Liver (tissue), 9 donors: ENCODE data around the gene RET. TPM values are rescaled to one million over a fixed set of nuclear protein-coding genes. Genes with fewer than 3 reads are reported as not detected.
A peak's percentile ranks its signal among the peaks of the same experiment; 100 is the strongest.

ENCODE experiments used
- DNase-seq: peaks from one replicate; pipeline ENCODE4 v3.0.0-alpha.2; 2017; ENCODE audit warnings: low spot score
- H3K27ac ChIP-seq, 2 donors: one replicate each; pipeline ENCODE4 v1.7.0; 2013; ENCODE audit warnings: inconsistent platforms in 2 of 2, low read length in 2 of 2, control low read depth in 1 of 2, low read depth in 1 of 2, mild to moderate bottlenecking in 1 of 2
- H3K27me3 ChIP-seq, 4 donors: one replicate each; pipeline versions ENCODE4 v1.6.1 to v1.7.0; 2013; ENCODE audit warnings: low read length in 3 of 4, inconsistent platforms in 1 of 4, mild to moderate bottlenecking in 1 of 4, moderate library complexity in 1 of 4; ENCODE audit not compliant: control insufficient read depth in 4 of 4, insufficient read depth in 4 of 4
- H3K36me3 ChIP-seq, 4 donors: one replicate each; pipeline versions ENCODE4 v1.6.1 to v1.7.0; 2013; ENCODE audit warnings: low read length in 3 of 4, mild to moderate bottlenecking in 3 of 4, low read depth in 1 of 4, moderate library complexity in 1 of 4; ENCODE audit not compliant: control insufficient read depth in 4 of 4, insufficient read depth in 3 of 4
- H3K4me1 ChIP-seq, 4 donors: one replicate each; pipeline versions ENCODE4 v1.6.1 to v1.7.0; 2013; ENCODE audit warnings: low read length in 3 of 4, mild to moderate bottlenecking in 3 of 4, moderate library complexity in 1 of 4; ENCODE audit not compliant: control insufficient read depth in 4 of 4, insufficient read depth in 4 of 4
- H3K4me3 ChIP-seq, 3 donors: one replicate each; pipeline versions ENCODE4 v1.6.1 to v1.7.0; 2013; ENCODE audit warnings: low read length in 3 of 3, control low read depth in 1 of 3, low read depth in 1 of 3, mild to moderate bottlenecking in 1 of 3
- H3K9ac ChIP-seq, 2 donors: one replicate each; pipeline ENCODE4 v1.7.0; 2013; ENCODE audit warnings: low read length in 2 of 2, mild to moderate bottlenecking in 2 of 2, moderate library complexity in 2 of 2, control low read depth in 1 of 2, low read depth in 1 of 2
- H3K9me3 ChIP-seq, 4 donors: one replicate each; pipeline versions ENCODE4 v1.6.1 to v1.7.0; 2013; ENCODE audit warnings: low read length in 3 of 4; ENCODE audit not compliant: control insufficient read depth in 4 of 4
- ATF3 ChIP-seq: IDR thresholded peaks from 2 replicates; pipeline ENCODE4 v1.6.1; 2016; ENCODE audit warnings: antibody characterized with exemption
- CTCF ChIP-seq: fragments of 150-350 bp; IDR thresholded peaks from 2 replicates; pipeline ENCODE4 v1.5.1; 2017; ENCODE audit warnings: improper control_type of control experiment, low read depth, low read length; ENCODE audit not compliant: missing input control
- EGR1 ChIP-seq, 2 donors: IDR thresholded peaks; 2 replicates each; pipeline ENCODE4 v1.6.1; 2016 to 2018; ENCODE audit warnings: antibody characterized with exemption in 2 of 2, low read depth in 2 of 2
- FOXA1 ChIP-seq: IDR thresholded peaks from 2 replicates; pipeline ENCODE4 v1.6.1; 2016; ENCODE audit warnings: antibody characterized with exemption
- FOXA2 ChIP-seq: IDR thresholded peaks from 2 replicates; pipeline ENCODE4 v1.6.1; 2016; ENCODE audit warnings: antibody characterized with exemption
- GABPA ChIP-seq, 2 donors: IDR thresholded peaks in 1 of 2; conservative IDR thresholded peaks in 1 of 2; 2 replicates each; pipeline ENCODE4 v1.6.1; 2016; ENCODE audit warnings: antibody characterized with exemption in 2 of 2, mild to moderate bottlenecking in 1 of 2, moderate library complexity in 1 of 2
- HNF4A ChIP-seq, 2 donors: conservative IDR thresholded peaks; 2 replicates each; pipeline ENCODE4 v1.6.1; 2016; ENCODE audit warnings: antibody characterized with exemption in 2 of 2, mild to moderate bottlenecking in 2 of 2
- HNF4G ChIP-seq: IDR thresholded peaks from 2 replicates; pipeline ENCODE4 v1.6.1; 2016; ENCODE audit warnings: antibody characterized with exemption
- JUND ChIP-seq, 2 donors: IDR thresholded peaks; 2 replicates each; pipeline ENCODE4 v1.6.1; 2016; ENCODE audit warnings: antibody characterized with exemption in 2 of 2
- MAX ChIP-seq: IDR thresholded peaks from 2 replicates; pipeline ENCODE4 v1.6.1; 2016; ENCODE audit warnings: antibody characterized with exemption
- NR2F2 ChIP-seq: IDR thresholded peaks from 2 replicates; pipeline ENCODE4 v1.6.1; 2016; ENCODE audit warnings: antibody characterized with exemption
- RAD21 ChIP-seq, 2 donors: IDR thresholded peaks; 2 replicates each; pipeline ENCODE4 v1.6.1; 2016; ENCODE audit warnings: antibody characterized with exemption in 2 of 2, mild to moderate bottlenecking in 2 of 2
- REST ChIP-seq: IDR thresholded peaks from 2 replicates; pipeline ENCODE4 v1.6.1; 2016; ENCODE audit warnings: antibody characterized with exemption, mild to moderate bottlenecking
- RXRA ChIP-seq, 2 donors: IDR thresholded peaks; 2 replicates each; pipeline ENCODE4 v1.6.1; 2017 to 2018; ENCODE audit warnings: antibody characterized with exemption in 2 of 2, mild to moderate bottlenecking in 1 of 2
- SP1 ChIP-seq: IDR thresholded peaks from 2 replicates; pipeline ENCODE4 v1.6.1; 2018; ENCODE audit warnings: antibody characterized with exemption, mild to moderate bottlenecking
- TAF1 ChIP-seq: conservative IDR thresholded peaks from 2 replicates; pipeline ENCODE4 v1.6.1; 2016; ENCODE audit warnings: antibody characterized with exemption, mild to moderate bottlenecking
- YY1 ChIP-seq: IDR thresholded peaks from 2 replicates; pipeline ENCODE4 v1.6.1; 2016; ENCODE audit warnings: antibody characterized with exemption, mild to moderate bottlenecking
- ZBTB33 ChIP-seq: IDR thresholded peaks from 2 replicates; pipeline ENCODE4 v1.6.1; 2016; ENCODE audit warnings: antibody characterized with exemption
- WGBS: extraction: QIAGEN DNeasy Blood & Tissue Kit; methylation state at CpG from one replicate; pipeline ENCODE4 v1.1.7; 2013; 5-methylcytosine and 5-hydroxymethylcytosine counted together
- polyA plus RNA-seq, 2 donors: library from polyadenylated mRNA; stranded (reverse) in 1 of 2; unstranded in 1 of 2; fragments of 200-250 nt in 1 of 2; fragments of >200 nt in 1 of 2; fragmentation: Nextera tagmentation in 1 of 2; extraction: Ambion mirVana in 1 of 2; gene quantifications; one replicate each; pipeline versions ENCODE4 v1.2.1 to v1.2.3, GENCODE V29; 2013 to 2015
- total RNA-seq, 2 donors: library from RNA; depleted of rRNA; stranded (reverse); fragments of >200 nt; gene quantifications; one replicate each; pipeline ENCODE4 v1.2.3, GENCODE V29; 2014
- donor health status: healthy.
- donor health status: healthy.
- donor health status: healthy.
- donor health status: healthy.
- donor health status: healthy.

The RET gene
- total and polyA plus RNA-seq, 4 donors, result 0.09 to 2.5 (median 0.33) TPM; not detected in 1

GRCh38 chr10:43137717-43138020 lies 60.8 kb downstream of the RET start (continued):
- TF ChIP-seq FOXA1, result no peak
- TF ChIP-seq FOXA2, result no peak
- no peak for TF ChIP-seq HNF4G
- TF ChIP-seq RXRA (IDR thresholded peaks at IDR 0.05), result no peak
- no peak for TF ChIP-seq MAX
- no peak for TF ChIP-seq NR2F2
- no peak for TF ChIP-seq YY1
- TF ChIP-seq JUND (IDR thresholded peaks at IDR 0.05), result no peak

- H3K4me3 ChIP-seq, result peak within 1 kb of the TSS; percentile 75 to 98 (median 94)
- H3K27me3 ChIP-seq, result no peaks in the 10 kb centered on the region
- peak within 1 kb of the TSS; percentile 88 to 94 for H3K27ac ChIP-seq
- peak; percentile 35 to 82 for TF ChIP-seq GABPA (IDR thresholded peaks at IDR 0.05 in 1 of 2, conservative IDR thresholded peaks at IDR 0.05 in 1 of 2)
- TF ChIP-seq YY1, result no peak
- WGBS, result under 1% methylated on average over 93 of the region's 93 CpGs
- H3K9ac ChIP-seq, result peak within 1 kb of the TSS; percentile 31 to 75
- no peaks in the 10 kb centered on the region for H3K36me3 ChIP-seq
- peaks cover 3 to 19% (median 10%) of the 10 kb centered on the region in 4 donors for H3K4me1 ChIP-seq
- DNase-seq, result peak; percentile 83
- H3K9me3 ChIP-seq, result no peaks in the 10 kb centered on the region
These were observed 61.3 kb downstream of the RET start, which contains the start of gene CSGALNACT2 for GRCh38 chr10:43138021-43138756. CSGALNACT2 (plus strand) TSS chr10:43138445; CDS start chr10:43155150, 16,705 bp downstream.

- peak overlapping the region; percentile 40 to 94 for H3K27ac ChIP-seq
- peaks cover 3 to 19% (median 10%) of the 10 kb centered on the region in 4 donors for H3K4me1 ChIP-seq
- no peaks in the 10 kb centered on the region for H3K36me3 ChIP-seq
- TF ChIP-seq FOXA1 (no peak), NR2F2 (no peak), ZBTB33 (no peak), ATF3 (no peak), MAX (no peak), HNF4A (conservative IDR thresholded peaks at IDR 0.05) (no peak), GABPA (IDR thresholded peaks at IDR 0.05 in 1 of 2, conservative IDR thresholded peaks at IDR 0.05 in 1 of 2) (no peak), EGR1 (IDR thresholded peaks at IDR 0.05; ENCODE audit: low read depth in 2 of 2) (no peak), CTCF (no peak), JUND (IDR thresholded peaks at IDR 0.05) (no peak), TAF1 (no peak), YY1 (no peak), RAD21 (IDR thresholded peaks at IDR 0.05) (no peak), SP1 (no peak), RXRA (IDR thresholded peaks at IDR 0.05) (no peak), FOXA2 (no peak), HNF4G (no peak), REST (no peak)
- H3K9ac ChIP-seq, result peak overlapping the region; percentile 26 to 75
- 2% methylated on average over 22 of the region's 22 CpGs for WGBS
- H3K27me3 ChIP-seq, result no peaks in the 10 kb centered on the region
- no peaks in the 10 kb centered on the region for H3K9me3 ChIP-seq
- no peak for DNase-seq
- H3K4me3 ChIP-seq, result peak overlapping the region; percentile 75 to 98 (median 94)
These were observed 61.9 kb downstream of the RET start for GRCh38 chr10:43138757-43139241.
